ENCODE results near the gene SH2B3. TPM values are rescaled to one million over a fixed set of nuclear protein-coding genes. Genes with fewer than 3 reads are reported as not detected.

SH2B3 gene
- total and polyA plus RNA-seq, 2 of the 13 experiments (the other 11 are each of a cell fraction or from before 2014, with no cell fraction given) = 6.8 to 6.9 TPM

DNA sequence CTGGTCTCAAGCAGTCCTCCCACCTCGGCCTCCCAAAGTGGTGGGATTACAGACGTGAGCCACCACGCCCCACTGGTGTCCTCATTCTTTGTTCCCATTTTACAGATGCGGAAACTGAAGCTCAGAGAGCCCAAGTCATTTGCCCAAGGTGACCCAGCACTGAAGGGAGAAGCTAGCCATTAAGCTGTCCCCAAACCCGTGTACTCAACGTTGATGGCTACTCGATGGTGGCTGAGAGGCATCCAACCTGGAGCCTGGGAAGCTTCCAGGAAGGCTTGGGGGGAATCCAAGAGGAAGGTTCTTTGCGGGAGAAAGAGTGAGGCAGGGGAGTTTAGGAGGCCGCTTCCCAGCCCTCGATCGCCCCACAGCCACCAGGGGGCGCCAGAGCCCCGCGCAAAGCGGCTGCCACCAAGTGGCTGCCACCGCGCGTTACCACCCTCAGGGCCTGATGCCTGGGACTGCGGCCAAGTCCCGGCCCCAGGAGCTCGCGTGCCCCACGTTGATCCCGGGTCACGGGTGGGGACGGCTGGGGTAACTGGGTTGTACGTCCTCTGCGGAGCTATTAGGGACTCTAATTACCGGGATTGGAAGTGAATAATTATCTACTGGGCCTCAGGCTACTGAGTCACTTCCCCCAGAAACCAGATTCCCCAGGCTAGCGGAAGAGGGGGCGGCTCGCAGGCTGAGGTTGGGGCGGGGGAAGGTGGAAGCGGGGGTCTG, 8.8 kb upstream of the SH2B3 start (continued):
- TF ChIP-seq, protein P1, sequence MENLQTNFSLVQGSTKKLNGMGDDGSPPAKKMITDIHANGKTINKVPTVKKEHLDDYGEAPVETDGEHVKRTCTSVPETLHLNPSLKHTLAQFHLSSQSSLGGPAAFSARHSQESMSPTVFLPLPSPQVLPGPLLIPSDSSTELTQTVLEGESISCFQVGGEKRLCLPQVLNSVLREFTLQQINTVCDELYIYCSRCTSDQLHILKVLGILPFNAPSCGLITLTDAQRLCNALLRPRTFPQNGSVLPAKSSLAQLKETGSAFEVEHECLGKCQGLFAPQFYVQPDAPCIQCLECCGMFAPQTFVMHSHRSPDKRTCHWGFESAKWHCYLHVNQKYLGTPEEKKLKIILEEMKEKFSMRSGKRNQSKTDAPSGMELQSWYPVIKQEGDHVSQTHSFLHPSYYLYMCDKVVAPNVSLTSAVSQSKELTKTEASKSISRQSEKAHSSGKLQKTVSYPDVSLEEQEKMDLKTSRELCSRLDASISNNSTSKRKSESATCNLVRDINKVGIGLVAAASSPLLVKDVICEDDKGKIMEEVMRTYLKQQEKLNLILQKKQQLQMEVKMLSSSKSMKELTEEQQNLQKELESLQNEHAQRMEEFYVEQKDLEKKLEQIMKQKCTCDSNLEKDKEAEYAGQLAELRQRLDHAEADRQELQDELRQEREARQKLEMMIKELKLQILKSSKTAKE (CRISPR knock-in tag; IDR thresholded peaks at IDR 0.05; ENCODE audit: borderline replicate concordance) = no peak
- TF ChIP-seq CEBPG (CRISPR knock-in tag; IDR thresholded peaks at IDR 0.05) (no peak), KMT2B (CRISPR knock-in tag; IDR thresholded peaks at IDR 0.05) (0 out of 2 replicates have a peak, but pooled peaks have one; percentile 19), ZNF878 (CRISPR knock-in tag; IDR thresholded peaks at IDR 0.05) (0 out of 2 replicates have a peak, but pooled peaks have one; percentile 33), ZNF501 (CRISPR knock-in tag; IDR thresholded peaks at IDR 0.05) (peak; percentile 85), ZNF251 (CRISPR knock-in tag; IDR thresholded peaks at IDR 0.05) (no peak), ZNF331 (CRISPR knock-in tag; IDR thresholded peaks at IDR 0.05) (no peak), SAP130 (CRISPR knock-in tag; IDR thresholded peaks at IDR 0.05; ENCODE audit: low read depth) (peak; percentile 28; the same call in 1 of the 2 replicates), CHD2 (IDR thresholded peaks at IDR 0.05; ENCODE audit: low read depth, low read length) (no peak), ZNF572 (CRISPR knock-in tag; IDR thresholded peaks at IDR 0.05) (peak; percentile 70; the same call in 1 of the 2 replicates), ZNF230 (CRISPR knock-in tag; IDR thresholded peaks at IDR 0.05) (0 out of 2 replicates have a peak, but pooled peaks have one; percentile 31), SMAD3 (CRISPR knock-in tag; IDR thresholded peaks at IDR 0.05) (0 out of 2 replicates have a peak, but pooled peaks have one; percentile 45), AKAP8 (CRISPR knock-in tag; IDR thresholded peaks at IDR 0.05) (no peak), HDAC1 (CRISPR knock-in tag; IDR thresholded peaks at IDR 0.05) (peak; percentile 38), ZFP62 (CRISPR knock-in tag; IDR thresholded peaks at IDR 0.05) (no peak), MIXL1 (CRISPR knock-in tag; IDR thresholded peaks at IDR 0.05) (0 out of 2 replicates have a peak, but pooled peaks have one; percentile 12)
- TF ChIP-seq, protein P2, sequence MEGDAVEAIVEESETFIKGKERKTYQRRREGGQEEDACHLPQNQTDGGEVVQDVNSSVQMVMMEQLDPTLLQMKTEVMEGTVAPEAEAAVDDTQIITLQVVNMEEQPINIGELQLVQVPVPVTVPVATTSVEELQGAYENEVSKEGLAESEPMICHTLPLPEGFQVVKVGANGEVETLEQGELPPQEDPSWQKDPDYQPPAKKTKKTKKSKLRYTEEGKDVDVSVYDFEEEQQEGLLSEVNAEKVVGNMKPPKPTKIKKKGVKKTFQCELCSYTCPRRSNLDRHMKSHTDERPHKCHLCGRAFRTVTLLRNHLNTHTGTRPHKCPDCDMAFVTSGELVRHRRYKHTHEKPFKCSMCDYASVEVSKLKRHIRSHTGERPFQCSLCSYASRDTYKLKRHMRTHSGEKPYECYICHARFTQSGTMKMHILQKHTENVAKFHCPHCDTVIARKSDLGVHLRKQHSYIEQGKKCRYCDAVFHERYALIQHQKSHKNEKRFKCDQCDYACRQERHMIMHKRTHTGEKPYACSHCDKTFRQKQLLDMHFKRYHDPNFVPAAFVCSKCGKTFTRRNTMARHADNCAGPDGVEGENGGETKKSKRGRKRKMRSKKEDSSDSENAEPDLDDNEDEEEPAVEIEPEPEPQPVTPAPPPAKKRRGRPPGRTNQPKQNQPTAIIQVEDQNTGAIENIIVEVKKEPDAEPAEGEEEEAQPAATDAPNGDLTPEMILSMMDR (CRISPR knock-in tag; IDR thresholded peaks at IDR 0.05) = peak; percentile 98
- TF ChIP-seq, protein P3, sequence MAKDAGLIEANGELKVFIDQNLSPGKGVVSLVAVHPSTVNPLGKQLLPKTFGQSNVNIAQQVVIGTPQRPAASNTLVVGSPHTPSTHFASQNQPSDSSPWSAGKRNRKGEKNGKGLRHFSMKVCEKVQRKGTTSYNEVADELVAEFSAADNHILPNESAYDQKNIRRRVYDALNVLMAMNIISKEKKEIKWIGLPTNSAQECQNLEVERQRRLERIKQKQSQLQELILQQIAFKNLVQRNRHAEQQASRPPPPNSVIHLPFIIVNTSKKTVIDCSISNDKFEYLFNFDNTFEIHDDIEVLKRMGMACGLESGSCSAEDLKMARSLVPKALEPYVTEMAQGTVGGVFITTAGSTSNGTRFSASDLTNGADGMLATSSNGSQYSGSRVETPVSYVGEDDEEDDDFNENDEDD (CRISPR knock-in tag; IDR thresholded peaks at IDR 0.05; ENCODE audit: borderline replicate concordance) = no peak
- TF ChIP-seq, protein P4, sequence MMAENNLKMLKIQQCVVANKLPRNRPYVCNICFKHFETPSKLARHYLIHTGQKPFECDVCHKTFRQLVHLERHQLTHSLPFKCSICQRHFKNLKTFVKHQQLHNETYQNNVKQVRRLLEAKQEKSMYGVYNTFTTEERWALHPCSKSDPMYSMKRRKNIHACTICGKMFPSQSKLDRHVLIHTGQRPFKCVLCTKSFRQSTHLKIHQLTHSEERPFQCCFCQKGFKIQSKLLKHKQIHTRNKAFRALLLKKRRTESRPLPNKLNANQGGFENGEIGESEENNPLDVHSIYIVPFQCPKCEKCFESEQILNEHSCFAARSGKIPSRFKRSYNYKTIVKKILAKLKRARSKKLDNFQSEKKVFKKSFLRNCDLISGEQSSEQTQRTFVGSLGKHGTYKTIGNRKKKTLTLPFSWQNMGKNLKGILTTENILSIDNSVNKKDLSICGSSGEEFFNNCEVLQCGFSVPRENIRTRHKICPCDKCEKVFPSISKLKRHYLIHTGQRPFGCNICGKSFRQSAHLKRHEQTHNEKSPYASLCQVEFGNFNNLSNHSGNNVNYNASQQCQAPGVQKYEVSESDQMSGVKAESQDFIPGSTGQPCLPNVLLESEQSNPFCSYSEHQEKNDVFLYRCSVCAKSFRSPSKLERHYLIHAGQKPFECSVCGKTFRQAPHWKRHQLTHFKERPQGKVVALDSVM (CRISPR knock-in tag; IDR thresholded peaks at IDR 0.05) = peak; percentile 85
- TF ChIP-seq, protein P5, sequence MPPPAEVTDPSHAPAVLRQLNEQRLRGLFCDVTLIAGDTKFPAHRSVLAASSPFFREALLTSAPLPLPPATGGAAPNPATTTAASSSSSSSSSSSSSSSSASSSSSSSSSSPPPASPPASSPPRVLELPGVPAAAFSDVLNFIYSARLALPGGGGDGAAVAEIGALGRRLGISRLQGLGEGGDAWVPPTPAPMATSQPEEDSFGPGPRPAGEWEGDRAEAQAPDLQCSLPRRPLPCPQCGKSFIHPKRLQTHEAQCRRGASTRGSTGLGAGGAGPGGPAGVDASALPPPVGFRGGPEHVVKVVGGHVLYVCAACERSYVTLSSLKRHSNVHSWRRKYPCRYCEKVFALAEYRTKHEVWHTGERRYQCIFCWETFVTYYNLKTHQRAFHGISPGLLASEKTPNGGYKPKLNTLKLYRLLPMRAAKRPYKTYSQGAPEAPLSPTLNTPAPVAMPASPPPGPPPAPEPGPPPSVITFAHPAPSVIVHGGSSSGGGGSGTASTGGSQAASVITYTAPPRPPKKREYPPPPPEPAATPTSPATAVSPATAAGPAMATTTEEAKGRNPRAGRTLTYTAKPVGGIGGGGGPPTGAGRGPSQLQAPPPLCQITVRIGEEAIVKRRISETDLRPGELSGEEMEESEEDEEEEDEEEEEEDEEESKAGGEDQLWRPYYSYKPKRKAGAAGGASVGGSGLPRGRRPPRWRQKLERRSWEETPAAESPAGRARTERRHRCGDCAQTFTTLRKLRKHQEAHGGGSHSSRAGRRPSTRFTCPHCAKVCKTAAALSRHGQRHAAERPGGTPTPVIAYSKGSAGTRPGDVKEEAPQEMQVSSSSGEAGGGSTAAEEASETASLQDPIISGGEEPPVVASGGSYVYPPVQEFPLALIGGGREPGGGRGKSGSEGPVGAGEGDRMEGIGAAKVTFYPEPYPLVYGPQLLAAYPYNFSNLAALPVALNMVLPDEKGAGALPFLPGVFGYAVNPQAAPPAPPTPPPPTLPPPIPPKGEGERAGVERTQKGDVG (CRISPR knock-in tag; IDR thresholded peaks at IDR 0.05; ENCODE audit: borderline replicate concordance) = peak; percentile 38; the same call in 1 of the 2 replicates

Measured in HepG2 (cell line).